Prostate gland (tissue), 2 donors: ENCODE results near the gene DNMT3B.

Experiments
- CTCF ChIP-seq, 4 experiments: fragments of 200-600 bp in 2 of 4; fragments of 450-650 bp in 2 of 4; sonication (generic) in 2 of 4; IDR thresholded peaks; 1 replicate in 3 of 4; 2 replicates in 1 of 4; pipeline ENCODE4 v1.5.1; 2016 to 2019; ENCODE audit warnings: antibody characterized with exemption in 4 of 4, mild to moderate bottlenecking in 2 of 4, moderate library complexity in 2 of 4
- POLR2AphosphoS5 ChIP-seq: sonication (generic); formaldehyde crosslinking; IDR thresholded peaks from one replicate; pipeline ENCODE4 v1.6.1; 2017; ENCODE audit warnings: antibody characterized with exemption

DNA sequence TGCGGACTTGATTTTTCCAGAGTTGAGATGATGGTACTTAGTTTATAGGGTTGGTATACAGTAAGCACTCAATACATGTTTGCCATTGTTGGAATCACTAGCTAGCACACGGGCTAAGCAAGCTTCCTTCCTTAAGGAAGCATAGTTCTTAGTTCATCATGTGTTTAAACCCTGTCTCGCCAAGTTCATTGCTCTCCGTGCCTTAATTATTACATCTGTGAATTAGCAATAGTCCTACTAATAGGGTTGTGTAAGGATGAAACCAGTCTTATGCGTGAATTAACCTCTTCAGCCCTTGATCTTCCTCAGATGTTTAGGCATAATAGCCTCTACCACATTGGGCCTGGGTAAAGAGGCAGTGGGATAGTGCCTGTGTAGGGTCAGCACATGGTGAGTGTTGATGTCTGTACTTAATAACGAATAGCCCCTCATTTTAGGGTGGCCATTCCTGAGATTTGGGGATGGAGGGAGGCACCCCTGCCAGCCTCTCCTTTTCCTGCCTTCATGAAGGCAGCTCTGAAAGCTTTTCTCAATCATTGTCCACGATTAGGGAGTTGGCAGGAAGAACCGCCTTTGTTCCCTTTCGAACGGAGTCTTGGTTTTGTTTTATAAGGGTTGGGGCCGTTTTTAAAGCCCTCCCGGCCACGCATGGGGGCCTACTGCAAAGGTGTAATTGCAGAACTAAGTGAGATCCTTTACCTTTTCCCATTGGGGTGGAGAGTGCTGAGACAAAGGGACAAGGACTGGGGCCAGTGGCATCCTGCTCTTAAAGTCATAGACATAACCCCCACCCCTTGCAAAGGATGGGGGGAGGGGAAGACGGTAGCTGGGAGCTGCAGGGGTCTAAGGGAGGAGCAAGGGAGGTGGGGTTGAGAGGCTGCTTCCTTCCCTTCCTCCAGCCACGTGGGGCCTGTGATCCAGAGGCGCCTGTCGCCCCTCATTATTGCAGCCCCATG, 2.1 kb downstream of the DNMT3B start:
- TF ChIP-seq CTCF (IDR thresholded peaks at IDR 0.05) (no peak), POLR2AphosphoS5 (no peak)
